T-cell (primary cell): ENCODE results near the gene EPRS1. TPM values are rescaled to one million over a fixed set of nuclear protein-coding genes. Genes with fewer than 3 reads are reported as not detected.

Experiments
- total RNA-seq, 35 experiments: library from RNA in 6 of 35; stranded (reverse) in 6 of 35; fragments of 120-200 nt in 1 of 35; gene quantifications; one replicate each; pipeline versions ENCODE4 v1.2.1 to v1.2.4 and lab custom pipeline; 2013 to 2026

Gene EPRS1
- total RNA-seq, 5 donors from 2014 or later (not counting 1 experiment from before 2014, with no cell fraction given): 48.3 to 91.9 (median 86.9) TPM

Other genes with a start within 250 kb of the EPRS1 start
- gene SLC30A10, start 117.9 kb downstream of the EPRS1 start, total RNA-seq: under 1 TPM in 2 of 5 donors, not detected in 3; 0.06 to 0.09 TPM
- gene BPNT1, start 43.3 kb upstream of the EPRS1 start, total RNA-seq: 10 to 100 TPM in 4 of 5 donors, 1 to 10 TPM in 1; 8.5 to 16.8 (median 14.3) TPM
- 10 to 100 TPM; 35.4 to 43.2 (median 42.3) TPM for gene IARS2, start 47.6 kb upstream of the EPRS1 start, total RNA-seq
- gene RAB3GAP2, start 225.9 kb upstream of the EPRS1 start, total RNA-seq: 10 to 100 TPM; 42.1 to 55.1 (median 46.7) TPM